AG08395 (cell line): ENCODE data around the gene HINT3.
"Not testable (repeated sequence)": the region's sequence is repeated elsewhere in the genome, so short reads cannot be mapped to it uniquely, and the experiment has no call there.

ENCODE experiments used
- DNase-seq: peaks from one replicate; pipeline ENCODE4 v3.0.0; 2012; ENCODE audit warnings: mixed read lengths, low spot score

Gene HINT3

GRCh38 chr6:125956506-125957390, at the start of gene HINT3:
Gene HINT3, plus strand, starts transcription at chr6:125956770. Its CDS starts 208 bp downstream, at chr6:125956978.
- peak; percentile 95 for DNase-seq

- peak; percentile 16 for DNase-seq
Observed at GRCh38 chr6:125910527-125910926, 46.0 kb upstream of the HINT3 start.

GRCh38 chr6:125911051-125911451, 45.5 kb upstream of the HINT3 start:
- DNase-seq: not testable (repeated sequence)

DNA sequence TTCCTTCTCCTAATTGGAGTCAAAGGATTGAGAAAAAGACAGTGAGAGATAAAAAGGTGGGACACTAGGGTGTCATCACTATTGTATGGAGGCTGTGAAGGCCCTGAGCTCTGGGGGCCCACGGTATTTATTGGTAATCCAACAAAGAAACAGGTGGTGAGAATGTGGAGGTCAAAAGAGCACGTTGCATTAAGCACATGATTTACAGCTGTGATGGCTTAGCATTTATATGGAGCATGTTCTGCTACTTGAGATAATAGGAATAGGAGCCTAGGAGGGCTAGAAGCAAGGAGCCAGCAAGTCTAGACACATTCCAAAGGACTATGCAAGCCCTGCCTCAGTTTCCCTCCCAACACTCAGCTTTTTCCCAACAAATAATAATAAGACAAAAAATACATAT, 44.1 kb upstream of the HINT3 start:
- DNase-seq: not testable (repeated sequence)

DNA sequence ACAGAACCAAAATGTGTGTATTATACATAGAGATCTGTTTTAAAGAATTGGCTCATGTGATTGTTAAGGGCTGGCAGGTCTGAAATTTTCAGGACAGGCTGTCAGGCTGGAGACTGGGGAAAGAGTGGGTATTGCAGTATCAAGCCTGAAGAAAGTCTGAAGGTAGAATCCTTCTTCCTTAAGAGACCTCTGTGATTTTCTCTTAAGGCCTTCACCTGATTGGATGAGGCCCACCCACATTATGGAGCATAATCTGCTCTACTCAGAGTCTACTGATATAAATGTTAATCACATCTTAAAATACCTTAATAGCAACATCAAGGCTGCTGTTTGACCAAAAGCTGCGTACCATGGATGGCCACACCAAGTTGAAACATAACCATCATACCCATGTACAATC, 43.4 kb upstream of the HINT3 start:
- no peak for DNase-seq

DNA sequence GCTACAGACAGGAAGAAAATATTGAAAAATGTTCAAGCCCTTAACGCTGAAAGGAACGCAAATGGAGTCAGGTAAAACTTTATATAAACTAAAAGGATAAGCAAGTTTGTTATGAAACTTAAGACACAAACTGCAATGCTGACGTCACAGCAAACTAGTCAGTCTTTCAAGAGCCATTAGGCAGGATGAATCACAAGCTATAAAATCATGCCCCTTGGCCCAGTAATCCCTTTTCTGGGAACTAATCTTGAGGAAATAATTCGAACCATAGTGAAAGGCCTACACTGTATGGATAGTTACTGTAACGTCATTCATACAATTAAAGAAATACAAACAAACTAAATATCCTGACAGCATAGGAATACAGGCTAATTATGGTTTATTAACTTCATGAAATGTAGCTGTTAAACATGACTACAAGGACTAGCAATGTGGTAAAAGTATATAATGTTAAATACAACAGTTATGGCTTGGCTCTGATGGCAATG, 42.7 kb upstream of the HINT3 start:
- DNase-seq: peak; percentile 81

- no peak for DNase-seq
Observed at GRCh38 chr6:125918230-125918629, 38.3 kb upstream of the HINT3 start.

- DNase-seq: peak; percentile 54
Observed at GRCh38 chr6:125918681-125919566, 37.6 kb upstream of the HINT3 start.

GRCh38 chr6:125919618-125920017, 37.0 kb upstream of the HINT3 start:
- no peak for DNase-seq

GRCh38 chr6:125922322-125922860, 34.2 kb upstream of the HINT3 start:
- no peak for DNase-seq

GRCh38 chr6:125923366-125923877, 33.1 kb upstream of the HINT3 start:
- DNase-seq: no peak

- no peak for DNase-seq
Observed at GRCh38 chr6:125924169-125924568, 32.4 kb upstream of the HINT3 start.

DNA sequence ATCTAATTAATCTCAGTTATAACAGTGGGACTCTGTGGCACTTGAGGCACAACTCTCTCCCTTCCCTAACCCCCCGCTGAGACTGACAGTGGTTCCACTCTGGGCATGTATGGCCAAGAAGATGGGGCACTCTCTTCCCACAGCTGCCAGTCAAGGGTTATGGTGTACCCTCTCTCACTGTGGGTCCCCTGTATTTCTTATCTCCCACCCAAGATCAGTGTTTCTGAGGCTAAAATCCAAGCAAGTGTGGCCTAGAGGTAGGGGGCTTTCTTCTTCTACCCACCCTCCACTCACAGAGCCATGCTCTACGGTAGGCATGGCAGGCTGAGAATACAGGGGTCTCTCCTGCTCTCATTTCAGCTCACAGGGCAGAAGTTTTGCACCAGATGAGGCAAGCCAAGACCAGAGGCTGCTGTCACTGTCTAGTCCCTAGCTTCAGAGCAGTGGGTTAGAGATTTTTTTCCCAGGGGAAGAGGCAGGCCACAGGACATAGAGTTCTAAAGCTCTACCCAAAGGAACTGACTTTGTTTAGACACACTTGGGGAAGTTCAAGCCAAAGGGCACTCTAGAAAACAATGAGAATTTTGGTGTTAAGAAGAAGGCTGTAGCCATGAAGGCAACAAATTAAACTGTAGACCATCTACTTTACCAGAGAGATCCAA, 31.7 kb upstream of the HINT3 start:
- DNase-seq: no peak

DNA sequence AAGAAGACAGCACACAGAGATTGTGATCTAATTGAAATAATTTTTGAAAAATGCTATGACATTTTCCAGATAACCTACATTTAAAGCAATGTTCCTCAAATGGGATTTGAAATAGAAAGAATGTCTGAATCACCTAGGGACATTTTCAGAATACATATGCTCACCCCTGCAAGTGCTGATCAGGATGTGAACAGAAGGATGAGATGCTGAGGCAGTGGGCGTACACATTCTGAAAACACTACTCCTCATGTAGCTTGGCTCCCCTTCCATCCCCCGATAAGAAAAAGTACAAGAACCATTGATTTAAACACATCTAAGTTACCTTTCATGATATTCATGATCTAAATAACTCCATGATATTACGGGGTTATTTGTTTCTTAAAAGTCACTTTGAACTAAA, 29.9 kb upstream of the HINT3 start:
- no peak for DNase-seq

DNA sequence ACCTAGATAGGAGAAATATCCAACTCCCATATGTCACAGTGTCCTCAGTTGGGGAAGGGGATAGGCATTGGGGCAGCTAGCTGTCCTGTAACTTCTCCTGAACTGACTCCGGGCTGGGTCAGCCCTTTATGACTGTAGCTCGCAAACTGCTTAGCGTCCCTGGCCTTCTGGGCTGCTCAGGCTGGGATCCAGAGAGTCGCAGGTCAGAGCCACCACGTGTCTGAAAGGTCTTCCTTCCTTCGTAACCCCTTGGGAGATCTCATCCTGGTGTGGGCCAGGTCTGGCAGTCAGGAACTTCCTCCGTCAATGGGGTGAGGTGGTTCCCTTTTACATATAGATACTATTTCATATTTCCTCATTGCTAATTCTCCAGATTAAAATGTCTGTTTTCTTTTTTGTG, 28.8 kb upstream of the HINT3 start:
- no peak for DNase-seq

GRCh38 chr6:125930765-125931418, 25.7 kb upstream of the HINT3 start:
- DNase-seq: no peak

GRCh38 chr6:125931733-125932450, 24.7 kb upstream of the HINT3 start:
- DNase-seq: no peak

- no peak for DNase-seq
Observed at GRCh38 chr6:125932451-125932795, 24.1 kb upstream of the HINT3 start.

DNA sequence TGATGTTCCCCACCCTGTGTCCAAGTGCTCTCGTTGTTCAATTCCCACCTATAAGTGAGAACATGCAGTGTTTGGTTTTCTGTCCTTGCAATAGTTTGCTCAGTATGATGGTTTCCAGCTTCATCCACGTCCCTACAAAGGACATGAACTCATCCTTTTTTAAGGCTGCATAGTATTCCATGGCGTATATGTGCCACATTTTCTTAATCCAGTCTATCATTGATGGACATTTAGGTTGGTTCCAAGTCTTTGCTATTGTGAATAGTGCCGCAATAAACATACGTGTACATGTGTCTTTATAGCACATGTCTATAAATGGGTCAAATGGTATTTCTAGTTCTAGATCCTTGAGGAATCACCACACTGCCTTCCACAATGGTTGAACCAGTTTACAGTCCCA, 21.1 kb upstream of the HINT3 start:
- DNase-seq: not testable (repeated sequence)

DNA sequence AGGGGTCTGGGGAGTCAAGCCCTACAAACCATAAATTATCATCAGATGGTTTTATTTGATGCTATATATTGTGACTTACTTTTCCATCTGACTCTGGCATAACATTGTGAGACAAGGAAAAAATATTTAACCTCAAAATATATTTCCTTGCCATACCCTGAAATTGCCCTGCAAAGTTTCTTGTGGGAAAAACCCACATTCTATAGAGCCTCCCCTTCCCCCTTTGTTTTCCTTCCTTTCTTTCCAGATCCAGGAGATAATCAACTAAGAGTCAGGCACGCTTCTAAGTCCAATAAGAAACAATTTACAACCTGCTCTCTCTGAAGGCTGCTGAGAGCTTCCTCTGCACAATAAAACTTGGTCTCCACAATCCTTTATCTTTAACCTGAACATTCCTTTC, 17.5 kb upstream of the HINT3 start:
- DNase-seq: no peak

DNA sequence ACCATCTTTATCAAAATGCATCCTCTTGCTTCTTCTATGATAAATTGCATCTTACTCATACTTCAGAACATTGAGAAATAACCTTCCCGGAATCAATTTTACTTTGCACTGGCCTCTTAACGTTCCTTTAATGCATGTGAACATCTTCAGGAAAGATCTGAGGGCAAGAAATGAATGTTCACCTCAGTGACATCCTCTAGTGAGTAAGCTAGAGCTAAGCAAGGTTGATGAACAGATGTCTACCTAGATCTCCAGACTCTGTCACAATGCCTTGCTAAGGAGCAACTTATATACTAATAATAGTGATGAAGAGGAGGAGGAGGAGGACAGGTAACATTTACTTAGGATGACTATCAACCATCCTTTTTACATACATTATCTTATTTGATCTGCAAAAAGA, 16.8 kb upstream of the HINT3 start:
- DNase-seq: no peak
